HG03097 (cell line): ENCODE results near the gene WAC.
"Not testable (repeated sequence)": the region's sequence is repeated elsewhere in the genome, so short reads cannot be mapped to it uniquely, and the experiment has no call there.

ENCODE experiments used
- ATAC-seq: cut with Tn5 transposase; IDR thresholded peaks from one replicate; pipeline ENCODE4 v1.9.1; 2021; ENCODE audit not compliant: unreplicated experiment, low FRiP score

WAC gene

GRCh38 chr10:28604567-28605536, 71.9 kb downstream of the WAC start:
- ATAC-seq, result no peak

GRCh38 chr10:28606568-28606967, 73.7 kb downstream of the WAC start:
- no peak for ATAC-seq

- not testable (repeated sequence) for ATAC-seq
Measured at GRCh38 chr10:28609636-28610035, 76.7 kb downstream of the WAC start.

- ATAC-seq, result no peak
Measured at GRCh38 chr10:28612877-28613276, 80.0 kb downstream of the WAC start.

GRCh38 chr10:28616514-28616913, 83.6 kb downstream of the WAC start:
- no peak for ATAC-seq

GRCh38 chr10:28619455-28619854, 86.5 kb downstream of the WAC start:
- no peak for ATAC-seq

GRCh38 chr10:28620251-28620650, 87.3 kb downstream of the WAC start:
- ATAC-seq, result no peak

GRCh38 chr10:28623483-28623882, 90.6 kb downstream of the WAC start:
- ATAC-seq, result no peak

GRCh38 chr10:28624351-28624750, 91.4 kb downstream of the WAC start:
- no peak for ATAC-seq

- ATAC-seq, result no peak
Measured at GRCh38 chr10:28627102-28627501, 94.2 kb downstream of the WAC start.

GRCh38 chr10:28628184-28628893, 95.4 kb downstream of the WAC start:
- no peak for ATAC-seq

GRCh38 chr10:28631896-28632583, 99.1 kb downstream of the WAC start:
- no peak for ATAC-seq

GRCh38 chr10:28632584-28632945, 99.6 kb downstream of the WAC start:
- ATAC-seq, result no peak

- ATAC-seq, result no peak
Measured at GRCh38 chr10:28633750-28634149, 100.8 kb downstream of the WAC start.

GRCh38 chr10:28637346-28637745, 104.4 kb downstream of the WAC start:
- no peak for ATAC-seq

GRCh38 chr10:28638392-28638791, 105.5 kb downstream of the WAC start:
- ATAC-seq, result no peak

GRCh38 chr10:28640551-28640950, 107.6 kb downstream of the WAC start:
- ATAC-seq, result no peak

GRCh38 chr10:28644647-28645046, 111.7 kb downstream of the WAC start:
- no peak for ATAC-seq

GRCh38 chr10:28652106-28652505, 119.2 kb downstream of the WAC start:
- ATAC-seq, result no peak

GRCh38 chr10:28652703-28653102, 119.8 kb downstream of the WAC start:
- ATAC-seq, result no peak

GRCh38 chr10:28658824-28659223, 125.9 kb downstream of the WAC start:
- not testable (repeated sequence) for ATAC-seq
